Immature natural killer cell (primary cell): ENCODE measurements around the gene TOR1AIP1. TPM values are rescaled to one million over a fixed set of nuclear protein-coding genes. Genes with fewer than 3 reads are reported as not detected.

Experiments used
- DNase-seq, 3 donors: peaks; one replicate each; pipeline ENCODE4 v3.0.0; 2022; ENCODE audit warnings: mixed read lengths in 1 of 3
- H3K27ac Mint-ChIP-seq, 6 donors: one replicate each; pipeline ENCODE4 v1.8.0; 2020; ENCODE audit warnings: mixed read lengths in 6 of 6, mild to moderate bottlenecking in 5 of 6, inconsistent platforms in 4 of 6, moderate library complexity in 3 of 6
- H3K27me3 Mint-ChIP-seq, 3 donors: one replicate each; pipeline ENCODE4 v1.8.0; 2020 to 2021; ENCODE audit warnings: low read depth in 3 of 3, mild to moderate bottlenecking in 3 of 3, mixed read lengths in 3 of 3, moderate library complexity in 3 of 3, inconsistent platforms in 1 of 3
- H3K36me3 Mint-ChIP-seq, 3 donors: one replicate each; pipeline ENCODE4 v1.8.0; 2020; ENCODE audit warnings: mixed read lengths in 3 of 3, inconsistent platforms in 2 of 3, mild to moderate bottlenecking in 2 of 3
- H3K4me1 Mint-ChIP-seq, 2 donors: one replicate each; pipeline ENCODE4 v1.8.0; 2020; ENCODE audit warnings: inconsistent platforms in 2 of 2, mild to moderate bottlenecking in 2 of 2, mixed read lengths in 2 of 2, moderate library complexity in 1 of 2
- H3K4me3 Mint-ChIP-seq, 5 donors: one replicate each; pipeline ENCODE4 v1.8.0; 2020; ENCODE audit warnings: mild to moderate bottlenecking in 5 of 5, mixed read lengths in 5 of 5, inconsistent platforms in 3 of 5, moderate library complexity in 3 of 5
- H3K9me3 Mint-ChIP-seq, 6 donors: one replicate each; pipeline ENCODE4 v1.8.0; 2020; ENCODE audit warnings: mild to moderate bottlenecking in 6 of 6, mixed read lengths in 6 of 6, inconsistent platforms in 4 of 6, moderate library complexity in 3 of 6
- polyA plus RNA-seq, 3 donors: library from polyadenylated mRNA; unstranded; fragments of 300-500 nt; fragmentation: Illumina TruSeq; gene quantifications; one replicate each; pipeline ENCODE4 v1.2.3, GENCODE V29; 2021

Gene TOR1AIP1
- polyA plus RNA-seq, 3 donors from 2014 or later, result 68.9 to 96.2 (median 76.3) TPM

GRCh38 chr1:179870870-179871269, 11.2 kb upstream of the TOR1AIP1 start:
- H3K9me3 Mint-ChIP-seq, result no peaks in the 10 kb centered on the region
- no peak overlapping the region for H3K4me3 Mint-ChIP-seq
- peaks cover 8 to 48% of the 10 kb centered on the region in 2 donors for H3K4me1 Mint-ChIP-seq
- DNase-seq, result no peak
- no peaks in the 10 kb centered on the region for H3K27me3 Mint-ChIP-seq
- H3K27ac Mint-ChIP-seq, result no peak overlapping the region
- H3K36me3 Mint-ChIP-seq, result peaks cover 0 to 10% (median 4%) of the 10 kb centered on the region in 3 donors

DNA sequence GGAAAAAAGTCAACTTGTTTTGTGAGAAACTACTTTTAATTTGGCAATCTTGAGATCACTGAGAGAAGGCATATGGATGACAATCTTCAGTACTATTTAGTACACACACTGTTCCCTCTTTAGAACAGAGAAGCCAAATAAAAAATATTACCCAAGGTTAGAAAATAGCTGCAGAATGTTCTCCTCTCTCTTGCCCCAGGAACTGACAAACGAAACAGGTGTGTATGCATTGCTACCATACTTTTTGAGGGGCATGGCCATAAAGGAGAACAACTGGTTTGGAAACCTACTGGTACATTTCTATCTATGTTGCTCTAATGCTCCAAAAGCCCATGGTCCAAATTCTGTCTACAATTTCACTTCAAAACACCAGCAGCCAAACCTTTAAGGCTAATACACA, 10.1 kb upstream of the TOR1AIP1 start:
- H3K27ac Mint-ChIP-seq, result peak overlapping the region in 3 of 6 donors; percentile 8 to 43 (median 43)
- DNase-seq, result no peak
- peaks cover 0 to 10% (median 4%) of the 10 kb centered on the region in 3 donors for H3K36me3 Mint-ChIP-seq
- no peaks in the 10 kb centered on the region for H3K9me3 Mint-ChIP-seq
- no peak overlapping the region for H3K4me3 Mint-ChIP-seq
- H3K27me3 Mint-ChIP-seq, result no peaks in the 10 kb centered on the region
- H3K4me1 Mint-ChIP-seq, result peaks cover 13 to 59% of the 10 kb centered on the region in 2 donors

DNA sequence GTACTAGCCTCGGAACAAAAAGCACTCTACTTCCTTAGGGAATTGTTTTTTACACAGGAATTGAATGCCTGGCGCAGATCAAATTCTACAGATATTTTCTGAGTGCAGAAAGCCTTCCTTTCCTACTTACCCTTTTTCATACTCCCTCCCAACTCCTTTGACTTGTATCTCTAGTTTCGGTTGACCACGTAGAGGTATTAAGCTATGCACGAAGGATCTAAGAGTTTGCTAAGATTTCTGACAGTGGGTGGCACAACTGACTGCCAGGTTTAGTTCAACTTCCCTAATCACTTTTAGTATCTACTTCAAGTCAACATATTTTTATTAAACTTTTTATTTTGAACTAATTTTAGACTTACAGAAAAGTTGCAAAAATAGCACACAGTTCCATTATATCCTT, 9.5 kb upstream of the TOR1AIP1 start:
- Mint-ChIP-seq H3K27ac (peak overlapping the region in 1 of 6 donors; percentile 43), H3K4me3 (no peak overlapping the region), H3K27me3 (peaks cover 2 to 4% (median 3%) of the 10 kb centered on the region in 3 donors), H3K4me1 (peaks cover 16 to 60% of the 10 kb centered on the region in 2 donors), H3K9me3 (no peaks in the 10 kb centered on the region), H3K36me3 (peaks cover 0 to 10% (median 4%) of the 10 kb centered on the region in 3 donors)
- no peak for DNase-seq

GRCh38 chr1:179873438-179873851, 8.6 kb upstream of the TOR1AIP1 start:
- Mint-ChIP-seq H3K27me3 (peaks cover 4% of the 10 kb centered on the region in 3 donors), H3K9me3 (no peaks in the 10 kb centered on the region), H3K4me3 (no peak overlapping the region), H3K36me3 (peaks cover 0 to 10% (median 1%) of the 10 kb centered on the region in 3 donors), H3K27ac (no peak overlapping the region), H3K4me1 (peaks cover 24 to 60% of the 10 kb centered on the region in 2 donors)
- no peak for DNase-seq

DNA sequence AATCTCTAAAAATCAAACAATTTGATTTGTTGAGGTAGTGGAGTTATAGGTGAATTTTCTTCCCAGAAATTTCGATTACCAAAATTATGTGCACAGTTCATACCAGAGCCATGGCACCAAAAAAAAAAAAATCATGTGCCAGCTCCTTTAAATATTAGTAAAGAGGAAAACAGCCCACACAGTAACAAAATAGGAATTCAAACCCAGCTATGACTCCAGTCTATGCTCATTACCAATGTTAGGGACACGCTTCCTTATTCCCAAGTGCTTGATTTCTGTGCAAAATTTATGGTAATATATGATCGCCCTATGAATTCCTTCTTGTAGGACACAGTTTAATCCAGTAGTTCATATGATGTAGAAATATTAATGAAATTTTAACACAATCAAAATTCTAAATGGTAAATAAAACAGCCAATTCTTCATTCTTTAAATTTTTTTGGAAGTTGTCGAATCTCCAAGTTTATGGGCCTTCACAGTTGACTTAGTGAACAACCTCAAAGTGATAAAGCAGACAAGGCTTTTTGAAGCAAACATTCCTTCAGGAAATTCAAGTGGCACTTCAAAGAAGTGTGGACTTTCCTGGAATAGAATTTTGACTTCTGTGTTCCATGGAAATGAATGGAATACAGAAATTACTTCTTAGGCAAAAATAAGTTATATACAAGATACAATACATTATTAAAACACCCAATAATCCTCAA, 6.3 kb upstream of the TOR1AIP1 start:
- Mint-ChIP-seq H3K27ac (no peak overlapping the region), H3K4me3 (no peak overlapping the region), H3K4me1 (peaks cover 27 to 68% of the 10 kb centered on the region in 2 donors), H3K36me3 (peaks cover 0 to 10% (median 0%) of the 10 kb centered on the region in 3 donors), H3K9me3 (no peaks in the 10 kb centered on the region), H3K27me3 (peaks cover 4% of the 10 kb centered on the region in 3 donors)
- no peak for DNase-seq

DNA sequence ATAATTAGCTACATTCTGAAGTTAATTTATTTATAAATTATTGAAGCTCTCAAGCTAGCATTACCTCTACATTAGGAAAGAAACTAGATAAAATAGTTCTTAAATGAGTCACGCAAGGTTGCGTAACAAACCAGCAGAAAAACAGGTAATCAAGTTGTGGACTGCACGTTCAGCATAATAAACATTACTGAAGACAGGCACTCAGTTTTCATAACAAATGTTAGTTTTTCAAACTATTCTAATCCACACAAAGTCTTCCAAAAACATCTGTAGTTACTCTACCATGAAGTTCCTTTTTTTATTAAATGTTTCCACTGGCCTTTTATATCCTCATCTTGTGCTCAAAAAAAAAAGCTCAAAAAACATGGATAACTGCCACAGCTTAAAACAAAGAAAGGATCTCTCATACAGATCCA, 5.8 kb upstream of the TOR1AIP1 start:
- Mint-ChIP-seq H3K9me3 (no peaks in the 10 kb centered on the region), H3K4me1 (peaks cover 28 to 67% of the 10 kb centered on the region in 2 donors), H3K36me3 (peaks cover 0 to 10% (median 0%) of the 10 kb centered on the region in 3 donors)

DNA sequence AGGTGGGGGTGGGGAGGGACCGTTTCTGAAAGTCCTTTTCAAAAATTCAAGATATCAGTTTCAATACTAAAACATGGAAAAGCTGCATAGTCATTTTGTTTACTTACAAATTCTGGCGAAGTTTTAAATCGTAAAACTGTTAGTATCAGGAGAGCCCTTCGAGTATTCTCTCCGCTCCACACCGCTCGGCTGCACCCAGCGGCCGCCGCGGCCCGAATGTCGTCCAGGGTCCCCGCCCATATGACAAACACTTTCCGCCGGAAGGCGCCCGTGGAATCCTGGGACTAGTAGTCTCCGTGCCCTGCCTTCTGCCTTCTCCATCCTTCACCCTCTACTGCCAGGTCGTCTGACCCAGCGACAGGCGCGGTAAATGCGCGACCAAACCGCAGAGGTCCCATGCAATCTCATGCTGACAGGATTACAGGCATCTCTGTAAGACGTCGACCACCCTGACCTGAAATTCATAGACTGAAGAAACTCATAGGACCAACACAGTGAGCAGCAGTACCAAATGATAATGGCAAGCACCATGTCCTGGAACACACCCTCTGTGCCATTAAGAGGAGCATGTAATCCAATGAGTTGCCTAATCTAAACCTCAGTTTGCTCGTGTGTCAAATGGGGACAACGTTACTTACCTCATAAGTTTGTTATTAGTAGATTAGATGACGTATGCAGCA, 4.4 kb upstream of the TOR1AIP1 start, which contains the start of gene TOR1AIP2:
Gene TOR1AIP2, minus strand, starts transcription at position 218 of the 680 bp plus-strand sequence. CDS start 25,138 bp downstream, outside the sequence.
- H3K27ac Mint-ChIP-seq, result peak within 1 kb of the TSS; percentile 80 to 97 (median 90)
- peak; percentile 79 to 82 (median 79) for DNase-seq
- H3K4me1 Mint-ChIP-seq, result peaks cover 35 to 68% of the 10 kb centered on the region in 2 donors
- peak within 1 kb of the TSS; percentile 87 to 95 (median 94) for H3K4me3 Mint-ChIP-seq
- peaks cover 11 to 12% (median 11%) of the 10 kb centered on the region in 3 donors for H3K27me3 Mint-ChIP-seq
- H3K9me3 Mint-ChIP-seq, result no peaks in the 10 kb centered on the region
- H3K36me3 Mint-ChIP-seq, result peaks cover 0 to 10% (median 0%) of the 10 kb centered on the region in 3 donors

More for the DNA sequence above, 5.8 kb upstream of the TOR1AIP1 start:
- peak overlapping the region; percentile 71 to 95 (median 94) for H3K4me3 Mint-ChIP-seq
- no peak for DNase-seq
- H3K27me3 Mint-ChIP-seq, result peaks cover 4% of the 10 kb centered on the region in 3 donors
- peak overlapping the region; percentile 40 to 91 (median 76) for H3K27ac Mint-ChIP-seq

GRCh38 chr1:179879797-179880196, 2.3 kb upstream of the TOR1AIP1 start:
- Mint-ChIP-seq H3K4me3 (peak overlapping the region in 1 of 5 donors; percentile 6), H3K27me3 (peaks cover 11 to 15% (median 15%) of the 10 kb centered on the region in 3 donors), H3K4me1 (peaks cover 47 to 75% of the 10 kb centered on the region in 2 donors), H3K36me3 (peaks cover 0 to 4% (median 0%) of the 10 kb centered on the region in 3 donors), H3K9me3 (no peaks in the 10 kb centered on the region), H3K27ac (peak overlapping the region in 2 of 6 donors; percentile 49 to 62)
- no peak for DNase-seq

DNA sequence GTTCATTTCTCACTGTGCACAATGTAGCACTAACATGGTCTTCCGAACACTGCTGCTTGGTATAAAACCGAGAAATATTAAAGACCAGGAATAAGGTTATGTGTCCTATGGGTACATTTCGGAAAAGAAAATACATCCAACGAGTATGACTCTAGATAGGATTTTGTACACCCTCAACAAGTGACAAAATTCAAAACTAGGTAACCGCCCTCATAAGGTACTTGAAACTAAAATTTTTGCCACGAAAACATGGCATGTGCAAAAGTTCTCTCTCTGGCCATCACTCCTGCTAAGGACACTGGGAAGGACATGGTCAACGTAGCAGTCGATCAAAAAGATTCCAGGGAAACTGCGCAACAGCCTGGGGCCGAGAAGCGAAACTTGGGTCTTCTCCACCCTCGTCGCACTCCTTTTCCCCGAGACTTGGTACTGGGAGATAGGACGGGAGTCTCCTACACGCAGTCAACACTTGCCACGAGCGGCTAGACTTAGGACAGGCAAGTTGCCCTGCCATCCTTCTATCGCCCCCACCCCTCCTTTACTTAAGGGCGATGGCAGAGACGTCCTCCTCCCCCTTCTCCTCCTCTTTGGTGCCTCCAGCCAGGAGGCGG, 338 bp upstream of the TOR1AIP1 start:
- peaks cover 50 to 73% of the 10 kb centered on the region in 2 donors for H3K4me1 Mint-ChIP-seq
- H3K27me3 Mint-ChIP-seq, result peaks cover 11 to 15% (median 15%) of the 10 kb centered on the region in 3 donors

GRCh38 chr1:179883040-179883744, 1.1 kb downstream of the TOR1AIP1 start:
- H3K27me3 Mint-ChIP-seq, result peaks cover 7 to 11% (median 10%) of the 10 kb centered on the region in 3 donors
- DNase-seq, result peak in 1 of 3 donors; percentile 66
- H3K4me1 Mint-ChIP-seq, result peaks cover 55 to 76% of the 10 kb centered on the region in 2 donors
- no peaks in the 10 kb centered on the region for H3K9me3 Mint-ChIP-seq
- peak overlapping the region; percentile 90 to 97 (median 94) for H3K4me3 Mint-ChIP-seq
- peaks cover 0 to 8% (median 5%) of the 10 kb centered on the region in 3 donors for H3K36me3 Mint-ChIP-seq
- H3K27ac Mint-ChIP-seq, result peak overlapping the region; percentile 98 to 100 (median 99)

More for the DNA sequence above, 338 bp upstream of the TOR1AIP1 start:
- Mint-ChIP-seq H3K27ac (peak overlapping the region; percentile 98 to 100 (median 99)), H3K9me3 (no peaks in the 10 kb centered on the region), H3K4me3 (peak overlapping the region; percentile 90 to 97 (median 94)), H3K36me3 (peaks cover 0 to 8% (median 0%) of the 10 kb centered on the region in 3 donors)
- no peak for DNase-seq

- peak overlapping the region; percentile 98 to 100 (median 99) for H3K27ac Mint-ChIP-seq
- H3K36me3 Mint-ChIP-seq, result peaks cover 0 to 8% (median 5%) of the 10 kb centered on the region in 3 donors
- H3K9me3 Mint-ChIP-seq, result no peaks in the 10 kb centered on the region
- H3K4me1 Mint-ChIP-seq, result peaks cover 54 to 77% of the 10 kb centered on the region in 2 donors
- DNase-seq, result peak; percentile 14 to 28 (median 18)
- peaks cover 7 to 11% (median 10%) of the 10 kb centered on the region in 3 donors for H3K27me3 Mint-ChIP-seq
- peak overlapping the region; percentile 90 to 97 (median 94) for H3K4me3 Mint-ChIP-seq
These were observed 1.7 kb downstream of the TOR1AIP1 start for GRCh38 chr1:179883745-179884138.

DNA sequence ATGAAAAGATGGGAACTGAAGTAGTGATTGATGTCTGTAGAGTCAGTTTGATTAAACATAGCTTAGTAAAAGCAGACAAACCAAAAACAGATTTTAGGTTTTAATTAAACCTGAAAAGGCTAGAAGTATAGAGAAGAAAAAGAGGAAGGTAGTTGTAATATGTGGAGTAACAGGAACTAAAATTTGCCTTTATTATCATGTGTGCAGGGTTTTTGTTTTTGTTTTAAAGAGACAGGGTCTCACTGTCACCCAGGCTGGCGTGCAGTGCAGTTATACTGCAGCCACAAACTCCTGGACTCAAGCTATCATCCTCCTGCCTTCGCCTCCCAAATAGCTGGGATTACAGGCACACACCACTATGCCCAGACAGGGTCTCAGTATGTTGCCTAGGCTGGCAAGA, 6.0 kb downstream of the TOR1AIP1 start:
- Mint-ChIP-seq H3K4me1 (peaks cover 44 to 62% of the 10 kb centered on the region in 2 donors), H3K27me3 (peaks cover 0 to 3% (median 0%) of the 10 kb centered on the region in 3 donors), H3K9me3 (no peaks in the 10 kb centered on the region), H3K4me3 (peak overlapping the region in 1 of 5 donors; percentile 18), H3K27ac (peak overlapping the region in 5 of 6 donors; percentile 19 to 79 (median 69)), H3K36me3 (peaks cover 0 to 13% (median 5%) of the 10 kb centered on the region in 3 donors)
- DNase-seq, result no peak

DNA sequence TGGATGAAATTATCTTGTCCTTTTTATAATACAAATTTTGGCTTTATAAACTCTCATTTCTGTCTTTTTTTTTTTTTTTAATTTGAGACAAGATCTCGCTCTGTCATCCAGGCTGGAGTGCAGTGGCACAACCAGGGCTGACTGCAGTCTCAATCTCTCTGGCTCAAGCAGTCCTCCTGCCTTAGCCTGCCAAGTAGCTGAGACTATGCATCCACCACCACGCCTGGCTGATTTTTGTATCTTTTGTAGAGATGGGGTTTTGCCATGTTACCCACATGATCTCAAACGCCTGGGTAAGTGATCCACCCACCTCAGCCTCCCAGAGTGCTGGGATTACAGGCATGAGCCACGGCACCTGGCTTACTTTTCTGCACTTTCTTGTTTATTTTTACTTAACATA, 7.5 kb downstream of the TOR1AIP1 start:
- H3K9me3 Mint-ChIP-seq, result no peaks in the 10 kb centered on the region
- H3K4me1 Mint-ChIP-seq, result peaks cover 32 to 48% of the 10 kb centered on the region in 2 donors
- peaks cover 0 to 11% (median 5%) of the 10 kb centered on the region in 3 donors for H3K36me3 Mint-ChIP-seq
- no peak for DNase-seq
- H3K4me3 Mint-ChIP-seq, result no peak overlapping the region
- no peaks in the 10 kb centered on the region for H3K27me3 Mint-ChIP-seq
- H3K27ac Mint-ChIP-seq, result peak overlapping the region in 3 of 6 donors; percentile 28 to 53 (median 39)
